Nephron progenitor cell (in vitro differentiated cells): Measurements from ENCODE around the gene SLF2.
A peak's percentile ranks its signal among the peaks of the same experiment; 100 is the strongest.
"Not testable (repeated sequence)": the region's sequence is repeated elsewhere in the genome, so short reads cannot be mapped to it uniquely, and the experiment has no call there.

ENCODE experiments used
- DNase-seq: peaks from one replicate; pipeline ENCODE4 v3.0.0; 2021
- H3K27ac Mint-ChIP-seq: 2 replicates; pipeline ENCODE4 v1.8.0; 2021; ENCODE audit warnings: mild to moderate bottlenecking, moderate library complexity, mixed read lengths
- H3K27me3 Mint-ChIP-seq: 2 replicates; pipeline ENCODE4 v1.8.0; 2021; ENCODE audit warnings: mild to moderate bottlenecking, low read depth, mixed read lengths; ENCODE audit not compliant: poor library complexity
- H3K36me3 Mint-ChIP-seq: 2 replicates; pipeline ENCODE4 v1.8.0; 2021; ENCODE audit warnings: low read depth, mixed read lengths
- H3K4me1 Mint-ChIP-seq: 2 replicates; pipeline ENCODE4 v1.8.0; 2021; ENCODE audit warnings: mixed read lengths
- H3K4me3 Mint-ChIP-seq: 2 replicates; pipeline ENCODE4 v1.8.0; 2021; ENCODE audit warnings: mild to moderate bottlenecking, moderate library complexity, mixed read lengths
- H3K9me3 Mint-ChIP-seq: 2 replicates; pipeline ENCODE4 v1.8.0; 2021; ENCODE audit warnings: mild to moderate bottlenecking, moderate library complexity, mixed read lengths
- CTCF ChIP-seq: fragments of 200-600 bp; sonication (generic); IDR thresholded peaks from 2 replicates; pipeline ENCODE4 v1.5.0; 2021; ENCODE audit warnings: antibody characterized with exemption

Gene SLF2

DNA sequence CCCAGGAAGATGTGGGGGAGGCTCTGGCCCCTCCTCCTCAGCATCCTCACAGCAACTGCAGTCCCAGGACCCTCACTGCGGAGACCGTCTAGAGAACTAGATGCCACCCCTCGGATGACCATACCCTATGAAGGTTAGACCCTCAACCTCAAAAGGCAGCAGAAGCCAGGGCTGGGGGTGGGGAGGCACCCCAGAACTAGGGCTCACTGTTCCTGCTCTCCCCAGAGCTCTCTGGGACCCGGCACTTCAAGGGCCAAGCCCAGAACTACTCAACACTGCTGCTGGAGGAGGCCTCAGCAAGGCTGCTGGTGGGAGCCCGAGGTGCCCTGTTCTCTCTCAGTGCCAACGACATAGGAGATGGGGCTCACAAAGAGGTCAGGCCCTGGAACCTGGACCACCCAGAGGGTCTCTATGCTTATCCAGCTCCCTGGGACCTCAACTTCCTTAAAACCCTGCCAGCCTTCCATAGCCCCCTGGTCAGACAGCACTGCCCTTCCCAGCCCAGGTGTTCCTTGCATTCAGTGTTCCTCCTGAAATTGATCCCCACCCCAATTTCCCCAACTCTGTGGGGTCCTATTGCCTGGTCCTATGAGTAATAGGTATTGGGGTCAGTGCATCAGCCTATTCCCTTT lies 60.3 kb downstream of the SLF2 start:
- peaks cover 48% of the 10 kb centered on the region for H3K4me1 Mint-ChIP-seq
- H3K36me3 Mint-ChIP-seq = no peaks in the 10 kb centered on the region
- H3K27ac Mint-ChIP-seq = no peak overlapping the region
- DNase-seq = no peak
- TF ChIP-seq CTCF = no peak
- peak overlapping the region; percentile 18 for H3K4me3 Mint-ChIP-seq
- no peaks in the 10 kb centered on the region for H3K9me3 Mint-ChIP-seq
- peaks cover 5% of the 10 kb centered on the region for H3K27me3 Mint-ChIP-seq

- H3K9me3 Mint-ChIP-seq, H3K27me3 Mint-ChIP-seq, H3K36me3 Mint-ChIP-seq, H3K27ac Mint-ChIP-seq, DNase-seq, H3K4me3 Mint-ChIP-seq: not testable (repeated sequence)
- peaks cover 31% of the 10 kb centered on the region for H3K4me1 Mint-ChIP-seq
These were observed 62.6 kb downstream of the SLF2 start for GRCh38 chr10:100975397-100975796.

DNA sequence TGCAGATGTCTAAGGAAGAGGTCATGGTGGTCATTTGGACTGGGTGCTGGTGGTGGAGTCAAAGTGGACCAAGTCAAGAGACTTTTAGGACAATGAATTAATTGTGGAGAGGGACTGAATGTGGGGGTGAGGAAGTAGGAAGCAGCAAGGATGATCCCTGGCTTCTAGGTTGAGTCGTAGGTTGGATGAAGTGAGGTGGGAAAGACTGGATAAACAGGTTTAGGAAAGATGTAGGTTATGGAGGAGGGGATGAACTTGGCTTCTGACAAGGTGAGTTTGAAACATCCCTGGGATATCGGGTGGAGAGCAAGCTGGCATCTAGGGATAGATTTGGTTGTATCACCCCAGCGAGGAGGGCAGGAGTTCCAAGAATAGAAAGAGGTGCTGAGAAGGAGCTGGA lies 64.1 kb downstream of the SLF2 start:
- H3K27me3 Mint-ChIP-seq = peaks cover 5% of the 10 kb centered on the region
- DNase-seq = no peak
- TF ChIP-seq CTCF = no peak

DNA sequence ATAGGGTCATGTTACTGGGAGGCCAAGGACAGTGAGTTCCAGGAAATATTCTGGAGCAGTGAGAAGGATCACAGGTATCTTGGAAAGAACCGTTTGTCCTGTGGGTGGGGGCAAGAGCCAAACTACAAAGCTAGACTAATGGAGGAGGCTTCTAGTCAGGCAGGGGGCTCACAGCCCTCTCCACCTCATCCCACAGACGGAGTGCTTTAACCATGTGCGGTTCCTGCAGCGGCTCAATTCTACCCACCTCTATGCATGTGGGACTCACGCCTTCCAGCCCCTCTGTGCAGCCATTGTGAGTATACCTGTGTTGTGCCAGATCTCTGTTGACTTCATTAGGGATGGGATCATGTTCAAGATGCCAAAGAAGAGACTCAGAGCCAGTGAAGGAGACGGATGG lies 64.7 kb downstream of the SLF2 start:
- no peak for DNase-seq
- no peak overlapping the region for H3K4me3 Mint-ChIP-seq

More for the DNA sequence above, 64.1 kb downstream of the SLF2 start:
- Mint-ChIP-seq H3K9me3 (no peaks in the 10 kb centered on the region), H3K4me3 (no peak overlapping the region), H3K27ac (peak overlapping the region; percentile 89), H3K36me3 (peaks cover 13% of the 10 kb centered on the region), H3K4me1 (peaks cover 16% of the 10 kb centered on the region)

GRCh38 chr10:100978121-100978900 lies 65.5 kb downstream of the SLF2 start:
- Mint-ChIP-seq H3K27me3 (no peaks in the 10 kb centered on the region), H3K27ac (no peak overlapping the region), H3K4me1 (peaks cover 2% of the 10 kb centered on the region), H3K9me3 (no peaks in the 10 kb centered on the region), H3K4me3 (no peak overlapping the region), H3K36me3 (peaks cover 16% of the 10 kb centered on the region)
- no peak for TF ChIP-seq CTCF
- DNase-seq = no peak

More for the DNA sequence above, 64.7 kb downstream of the SLF2 start:
- no peaks in the 10 kb centered on the region for H3K9me3 Mint-ChIP-seq
- H3K36me3 Mint-ChIP-seq = peaks cover 13% of the 10 kb centered on the region
- peak overlapping the region; percentile 89 for H3K27ac Mint-ChIP-seq
- H3K27me3 Mint-ChIP-seq = peaks cover 4% of the 10 kb centered on the region
- H3K4me1 Mint-ChIP-seq = peaks cover 11% of the 10 kb centered on the region
- no peak for TF ChIP-seq CTCF

DNA sequence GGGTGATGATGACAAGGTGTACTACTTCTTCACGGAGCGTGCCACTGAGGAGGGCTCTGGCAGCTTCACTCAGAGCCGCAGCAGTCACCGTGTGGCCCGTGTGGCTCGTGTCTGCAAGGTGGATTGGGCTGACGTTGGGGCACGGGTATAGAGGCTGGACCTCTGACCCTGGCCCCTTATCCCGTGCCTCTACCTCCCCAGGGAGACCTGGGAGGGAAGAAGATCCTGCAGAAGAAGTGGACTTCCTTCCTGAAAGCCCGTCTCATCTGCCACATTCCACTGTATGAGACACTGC lies 66.1 kb downstream of the SLF2 start:
- Mint-ChIP-seq H3K27ac (no peak overlapping the region), H3K36me3 (peaks cover 16% of the 10 kb centered on the region), H3K9me3 (no peaks in the 10 kb centered on the region), H3K4me1 (no peaks in the 10 kb centered on the region), H3K4me3 (no peak overlapping the region), H3K27me3 (no peaks in the 10 kb centered on the region)
- no peak for TF ChIP-seq CTCF
- DNase-seq = no peak
